GM21717 (cell line): ENCODE results near the gene CLIC5.

Experiments used
- ATAC-seq: cut with Tn5 transposase; IDR thresholded peaks from one replicate; pipeline ENCODE4 v1.9.1; 2021; ENCODE audit warnings: mild to moderate bottlenecking, moderate library complexity; ENCODE audit not compliant: unreplicated experiment

Gene CLIC5

GRCh38 chr6:45851034-45851400 is 164.6 kb downstream of the CLIC5 start:
- no peak for ATAC-seq

- no peak for ATAC-seq
Measured at GRCh38 chr6:45850378-45851033, 165.2 kb downstream of the CLIC5 start.

- ATAC-seq: no peak
Measured at GRCh38 chr6:45845567-45845966, 170.1 kb downstream of the CLIC5 start.

- ATAC-seq: no peak
Measured at GRCh38 chr6:45844986-45845385, 170.7 kb downstream of the CLIC5 start.

- no peak for ATAC-seq
Measured at GRCh38 chr6:45843848-45844521, 171.7 kb downstream of the CLIC5 start.

- no peak for ATAC-seq
Measured at GRCh38 chr6:45841062-45841461, 174.6 kb downstream of the CLIC5 start.

GRCh38 chr6:45838996-45839395 is 176.7 kb downstream of the CLIC5 start:
- ATAC-seq: no peak

GRCh38 chr6:45838451-45838850 is 177.2 kb downstream of the CLIC5 start:
- ATAC-seq: no peak

GRCh38 chr6:45837541-45838200 is 178.0 kb downstream of the CLIC5 start:
- ATAC-seq: no peak

- no peak for ATAC-seq
Measured at GRCh38 chr6:45836984-45837383, 178.7 kb downstream of the CLIC5 start.

GRCh38 chr6:45836438-45836824 is 179.2 kb downstream of the CLIC5 start:
- no peak for ATAC-seq

- no peak for ATAC-seq
Measured at GRCh38 chr6:45835721-45836437, 179.8 kb downstream of the CLIC5 start.

GRCh38 chr6:45832063-45832462 is 183.6 kb downstream of the CLIC5 start:
- ATAC-seq: no peak
